ENCODE data around the gene STK10.

DNA sequence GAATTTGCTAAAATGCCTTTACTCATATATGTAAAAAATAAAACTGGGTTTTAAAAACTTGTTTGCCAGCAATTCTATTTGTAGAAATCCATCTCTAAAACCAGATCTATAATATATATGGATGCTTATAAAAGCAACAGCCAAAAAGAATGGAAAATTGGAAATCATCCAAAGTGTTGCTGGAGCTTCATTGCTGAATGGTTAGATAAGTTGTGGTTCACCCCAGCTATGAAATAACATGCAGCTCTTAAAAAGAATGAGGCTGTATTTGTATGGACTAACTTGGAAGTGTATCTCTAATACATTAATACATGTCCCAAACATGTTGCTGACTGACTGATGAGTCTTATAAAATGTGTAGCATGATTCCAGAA is 76.2 kb downstream of the STK10 start:
- TF ChIP-seq EZH2 (IDR thresholded peaks at IDR 0.05; ENCODE audit: insufficient read depth, poor library complexity, severe bottlenecking), result no peak
- TF ChIP-seq EZH2phosphoT487 (IDR thresholded peaks at IDR 0.05; ENCODE audit: insufficient read depth, low read depth), result no peak
